Stimulated activated naive CD4-positive, alpha-beta T cell (primary cell): Measurements from ENCODE around the gene DCP2.
A peak's percentile ranks its signal among the peaks of the same experiment; 100 is the strongest.

Experiments
- DNase-seq, 6 experiments: peaks; one replicate each; lab custom pipeline; 2025; lab: John Stamatoyannopoulos, UW

The DCP2 gene

DNA sequence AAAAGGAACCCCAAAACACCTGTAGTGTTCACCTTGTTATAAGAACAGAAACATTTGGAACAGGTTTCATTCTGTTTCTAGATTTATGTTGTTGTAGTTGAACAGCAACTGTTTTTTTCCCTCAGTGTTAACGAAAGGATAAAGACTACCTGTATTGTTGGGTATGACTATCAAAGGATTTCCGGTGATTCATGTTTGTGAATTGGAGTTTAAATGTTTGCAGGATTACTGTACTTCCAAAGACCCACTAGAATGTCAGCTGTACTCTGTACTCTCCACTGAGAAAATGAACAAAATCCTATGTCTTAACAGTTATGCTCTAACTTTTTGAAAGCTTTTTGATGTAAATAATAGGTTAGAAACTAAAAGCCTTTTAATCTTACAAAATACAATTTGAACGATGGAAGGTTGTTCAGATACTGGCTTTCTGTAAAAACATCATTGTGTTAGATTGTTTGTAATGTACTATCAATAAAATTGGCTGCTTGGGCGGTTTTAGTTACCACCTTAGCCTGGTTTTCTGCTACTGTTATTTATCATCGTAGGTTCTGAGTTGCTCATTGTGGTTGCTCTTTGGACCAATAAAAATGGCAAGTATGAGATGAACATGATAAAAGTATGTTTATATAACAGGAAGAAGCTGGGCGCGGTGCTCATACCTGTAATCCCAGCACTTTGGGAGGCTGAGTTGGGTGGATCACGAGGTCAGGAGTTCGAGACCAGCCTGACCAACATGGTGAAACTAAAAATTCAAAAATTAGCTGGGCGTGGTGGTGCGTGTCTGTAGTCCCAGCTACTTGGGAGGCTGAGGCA, 44.1 kb downstream of the DCP2 start:
- peak in 4 of 6 experiments; percentile 1 to 52 (median 29) for DNase-seq

DNA sequence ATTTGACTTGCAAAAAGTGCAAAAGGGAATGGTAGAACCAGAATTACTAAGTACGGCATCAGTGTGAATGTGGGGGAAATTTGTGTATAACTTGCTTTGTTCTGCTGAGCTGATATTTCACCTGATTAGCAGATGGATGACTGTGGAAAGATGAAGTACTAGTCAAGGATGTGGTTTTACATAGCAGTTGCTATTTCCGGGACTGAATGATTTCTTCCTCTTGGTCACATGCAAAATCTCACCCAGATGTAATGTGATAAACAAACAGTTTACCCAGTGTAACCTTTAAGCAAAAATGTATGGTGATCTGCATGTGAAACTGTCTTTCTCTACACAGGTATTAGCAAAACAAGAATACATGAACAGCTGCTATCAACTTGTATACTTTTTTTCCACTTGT, 46.1 kb downstream of the DCP2 start:
- peak in 3 of 6 experiments; percentile 74 to 79 (median 74) for DNase-seq

DNA sequence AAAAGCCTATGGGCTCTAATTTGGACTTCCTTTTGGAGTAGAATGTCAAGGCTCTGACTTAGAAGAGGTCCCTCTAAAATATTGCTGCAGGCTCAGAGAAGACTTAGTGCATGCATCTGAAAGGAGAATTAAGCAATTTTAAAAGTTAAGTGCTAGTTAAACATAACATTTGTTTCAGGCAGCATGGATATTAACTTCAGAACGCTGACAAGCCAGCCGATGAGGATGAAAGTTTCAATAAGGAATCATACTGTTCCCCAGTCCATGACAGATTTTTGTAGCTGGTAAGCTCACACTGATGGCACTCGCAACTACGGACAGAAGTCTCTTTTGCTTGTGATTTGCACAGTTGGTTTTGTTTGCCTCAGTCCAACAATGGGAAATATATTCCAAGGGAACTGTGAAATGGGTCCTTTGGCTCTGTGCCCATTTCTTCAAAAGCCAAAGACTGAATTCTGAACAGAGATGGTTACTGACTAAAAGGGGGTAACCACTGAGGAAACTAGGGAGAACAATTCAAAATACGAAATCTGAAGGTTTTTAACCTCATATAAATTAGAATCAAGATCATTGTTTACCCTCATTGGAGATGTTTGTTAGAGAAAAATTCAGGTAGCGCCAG, 47.6 kb downstream of the DCP2 start:
- DNase-seq: no peak

DNA sequence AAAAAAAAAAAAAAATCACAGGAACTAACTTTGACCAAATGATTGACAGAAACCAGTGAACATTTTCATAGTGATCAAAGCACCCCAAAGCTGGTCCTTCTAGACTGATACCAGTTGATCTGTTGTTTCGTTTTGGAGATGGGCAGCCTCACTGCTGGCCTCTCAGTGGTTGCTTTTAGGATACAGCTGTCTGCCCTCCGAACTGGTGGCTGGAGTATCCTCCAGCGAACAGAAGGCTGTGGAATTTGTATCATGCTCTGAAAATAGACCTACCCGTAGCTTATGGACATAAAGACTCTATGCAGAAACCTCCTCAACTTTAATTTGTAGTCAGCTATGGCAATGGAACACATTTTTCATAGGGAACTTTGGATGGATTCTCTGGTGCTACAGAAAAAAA, 49.0 kb downstream of the DCP2 start:
- DNase-seq: no peak

DNA sequence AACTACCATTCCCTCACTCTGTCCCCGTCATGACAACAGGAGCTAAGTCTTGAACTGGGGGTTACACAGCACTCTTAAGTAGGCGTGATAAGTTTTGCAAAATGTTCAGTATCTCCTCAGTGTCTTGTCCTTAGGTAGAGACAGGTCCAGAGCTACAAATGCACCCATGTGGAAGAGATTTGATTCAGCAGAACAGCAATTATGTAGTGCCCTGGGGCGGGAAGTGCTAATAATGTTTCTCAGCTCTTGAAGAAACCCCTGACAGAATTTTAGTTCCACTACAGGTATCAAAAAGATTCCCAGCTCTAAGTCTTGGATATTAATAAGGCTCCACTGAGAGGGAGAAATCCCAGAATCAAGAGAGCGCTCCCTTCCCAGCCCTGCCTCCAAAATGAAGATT, 49.6 kb downstream of the DCP2 start:
- no peak for DNase-seq

DNA sequence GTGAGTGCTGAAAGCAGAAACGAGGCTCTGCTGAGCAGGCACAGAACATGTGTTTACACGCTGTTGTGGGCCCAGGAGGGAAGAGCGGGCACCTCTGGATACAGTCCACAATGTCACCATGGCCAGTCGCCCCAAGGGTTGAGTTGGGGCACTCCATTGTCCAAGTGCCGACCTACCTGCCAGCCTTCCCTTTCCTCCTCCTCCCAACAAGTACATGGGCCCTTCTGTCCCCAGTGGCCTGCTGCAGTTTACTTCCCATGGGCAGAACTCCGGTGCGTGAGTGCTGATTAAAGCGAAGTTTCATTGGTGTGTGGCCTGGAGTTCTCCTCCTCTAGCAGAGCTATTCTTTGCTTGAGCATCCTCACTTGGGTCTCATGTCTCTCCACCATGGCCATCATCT, 50.4 kb downstream of the DCP2 start:
- DNase-seq: no peak

DNA sequence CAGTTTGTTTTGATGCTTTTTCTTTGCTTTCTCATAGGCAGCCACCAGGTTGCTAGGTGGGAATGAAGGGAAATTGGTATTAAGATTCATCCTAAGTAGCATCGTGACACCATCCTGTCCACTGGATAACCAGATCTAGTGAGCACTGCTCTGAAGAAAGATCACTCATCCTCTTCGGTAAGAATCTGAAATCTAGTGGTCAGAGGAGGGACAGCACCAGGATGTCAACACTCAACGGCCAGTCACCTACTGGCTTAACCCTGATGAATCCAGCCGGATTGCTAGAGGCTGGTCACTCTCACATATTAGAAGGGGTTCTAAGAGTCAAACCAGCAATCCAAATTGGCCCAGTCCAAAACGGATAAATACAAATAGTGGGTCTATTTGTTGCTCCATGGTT, 50.8 kb downstream of the DCP2 start:
- DNase-seq: no peak

DNA sequence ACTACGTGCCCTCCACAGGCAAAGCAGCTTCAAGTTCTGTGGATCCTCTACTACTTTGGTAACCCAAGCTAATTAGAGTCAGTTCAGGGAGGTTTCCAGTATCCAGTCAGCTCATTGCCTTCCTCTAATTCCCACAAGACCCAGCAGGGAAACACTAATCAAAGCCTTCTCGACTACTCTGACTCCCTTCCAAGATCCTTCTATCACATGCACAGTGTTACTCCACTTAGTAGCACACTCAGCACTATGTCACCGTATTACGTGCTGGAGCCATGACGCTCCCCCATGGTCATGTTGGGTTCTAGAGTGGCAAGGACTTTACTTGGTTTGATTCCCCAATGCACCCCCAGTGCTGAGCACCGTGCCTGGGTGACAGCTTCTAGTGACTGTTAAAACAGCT, 53.0 kb downstream of the DCP2 start:
- DNase-seq: no peak

DNA sequence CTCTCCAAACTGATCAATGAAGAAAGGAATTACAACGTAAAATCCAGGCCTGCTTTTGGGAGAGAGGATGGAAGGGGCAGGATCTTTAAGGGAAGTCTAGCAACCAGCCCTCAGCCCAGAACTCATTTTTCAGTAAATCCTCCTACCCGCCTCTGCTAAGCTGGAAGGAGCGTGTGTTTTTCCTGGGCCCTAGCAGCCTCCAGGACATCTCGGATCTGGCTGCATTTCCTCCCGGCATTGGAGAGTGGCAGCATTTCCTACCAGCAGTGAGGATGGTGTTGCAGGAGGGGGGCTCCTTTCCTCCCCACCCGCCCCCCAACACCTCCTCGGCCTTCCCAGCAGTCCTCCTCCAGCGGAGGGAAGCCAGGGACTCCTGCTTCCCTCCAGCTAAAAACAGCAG, 54.5 kb downstream of the DCP2 start:
- no peak for DNase-seq

DNA sequence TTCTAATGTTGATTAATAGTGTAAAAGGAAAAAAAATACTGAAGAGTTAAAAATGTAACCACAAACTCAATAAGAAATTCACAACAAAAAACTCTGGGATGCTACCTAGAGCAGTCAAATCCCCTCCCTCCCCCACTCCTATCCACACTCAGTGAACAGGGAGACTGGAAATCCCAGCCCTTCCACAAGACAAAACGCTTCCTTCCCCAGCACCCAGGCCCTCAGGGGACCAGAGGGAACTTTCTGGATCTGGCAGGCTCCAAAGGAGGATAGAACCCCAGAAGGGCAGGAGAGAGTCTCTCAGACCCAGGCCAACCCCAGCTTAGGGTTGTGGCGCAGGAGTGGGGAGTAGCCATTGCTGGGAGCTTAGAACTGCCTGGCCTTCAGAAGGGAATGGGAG, 55.0 kb downstream of the DCP2 start:
- no peak for DNase-seq

DNA sequence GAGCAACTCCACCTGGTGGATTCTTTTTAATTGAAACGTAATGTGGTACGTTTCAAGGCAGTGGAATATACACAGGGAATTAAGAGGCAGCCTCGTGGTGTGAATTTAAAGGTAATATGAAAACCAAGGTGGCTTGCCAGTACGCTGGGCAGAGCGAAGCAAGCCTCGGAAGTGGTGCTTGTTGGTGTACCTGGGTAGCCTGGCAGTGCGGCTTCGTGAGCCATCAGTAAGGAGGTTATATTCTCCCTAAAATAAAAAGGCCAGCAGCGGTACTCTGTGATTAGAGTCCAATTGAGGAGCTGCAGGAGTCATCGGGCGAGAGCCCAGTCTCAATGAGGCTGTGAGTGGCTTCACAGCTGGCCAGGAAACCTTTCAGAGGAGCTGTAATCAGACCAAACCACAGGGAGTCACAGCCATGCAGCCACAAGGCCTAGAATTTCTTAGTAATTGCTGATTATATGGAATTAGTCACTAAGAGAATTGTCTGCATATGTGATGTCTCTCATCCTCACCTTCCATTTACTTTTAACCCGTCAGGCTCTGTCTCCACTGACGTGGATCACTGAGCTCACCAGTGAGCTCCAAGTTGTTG, 57.7 kb downstream of the DCP2 start:
- DNase-seq: no peak

DNA sequence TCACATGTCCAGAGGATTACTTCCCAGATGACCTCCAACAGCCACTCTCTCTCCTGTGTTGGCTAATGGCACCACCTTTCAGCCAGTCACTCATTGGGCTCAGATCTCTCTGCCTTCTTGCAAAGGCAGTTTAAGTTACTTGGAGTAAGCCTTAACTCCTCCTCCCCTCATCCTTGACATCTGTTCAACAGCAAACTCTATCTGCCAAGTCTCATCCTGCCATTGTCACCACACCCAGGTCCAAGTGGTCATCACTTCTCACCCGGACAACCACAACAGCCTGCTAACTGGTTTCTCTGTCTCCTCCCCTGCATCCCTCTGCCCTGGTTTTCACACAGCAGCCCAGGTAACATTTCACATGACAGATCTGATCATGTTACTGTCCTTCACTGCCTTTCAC, 58.5 kb downstream of the DCP2 start:
- no peak for DNase-seq

DNA sequence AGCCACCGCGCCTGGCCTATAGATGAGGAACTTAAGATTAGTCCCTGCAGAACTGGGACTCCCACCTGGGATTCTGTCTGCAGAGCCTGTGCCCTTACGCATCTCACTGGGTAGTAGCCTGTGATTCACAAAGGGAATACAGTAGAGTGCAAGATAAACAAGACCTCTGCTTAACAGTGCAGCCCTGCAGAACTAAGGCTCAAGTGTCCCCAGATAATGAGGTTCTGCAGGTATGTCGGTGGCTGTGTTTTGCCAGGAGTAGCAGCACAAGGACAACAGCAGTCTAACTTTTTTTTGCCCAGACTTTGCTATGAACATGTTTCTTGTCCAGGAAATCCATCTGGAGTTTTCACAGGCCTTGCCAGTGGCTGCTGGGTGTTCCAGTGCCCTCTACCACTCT, 59.7 kb downstream of the DCP2 start:
- no peak for DNase-seq

DNA sequence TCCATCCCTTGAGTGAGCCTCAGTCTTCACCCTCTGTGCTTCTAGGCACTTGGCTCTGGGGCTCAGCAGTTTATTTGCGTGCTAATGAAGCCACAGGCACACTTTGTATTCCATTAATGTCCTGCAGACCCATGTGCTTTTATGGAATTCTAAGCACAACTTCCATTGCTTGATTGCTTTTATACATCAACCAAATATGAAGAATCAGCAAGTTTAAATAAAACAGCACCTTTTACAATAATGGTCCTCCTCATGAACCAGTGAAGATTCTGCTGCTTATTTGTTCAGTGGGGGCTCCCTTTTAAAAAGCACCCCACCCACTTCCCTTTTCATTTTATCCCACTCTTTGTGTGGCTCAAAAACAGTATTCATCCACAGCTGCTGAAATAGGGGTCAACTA, 60.2 kb downstream of the DCP2 start:
- DNase-seq: no peak

DNA sequence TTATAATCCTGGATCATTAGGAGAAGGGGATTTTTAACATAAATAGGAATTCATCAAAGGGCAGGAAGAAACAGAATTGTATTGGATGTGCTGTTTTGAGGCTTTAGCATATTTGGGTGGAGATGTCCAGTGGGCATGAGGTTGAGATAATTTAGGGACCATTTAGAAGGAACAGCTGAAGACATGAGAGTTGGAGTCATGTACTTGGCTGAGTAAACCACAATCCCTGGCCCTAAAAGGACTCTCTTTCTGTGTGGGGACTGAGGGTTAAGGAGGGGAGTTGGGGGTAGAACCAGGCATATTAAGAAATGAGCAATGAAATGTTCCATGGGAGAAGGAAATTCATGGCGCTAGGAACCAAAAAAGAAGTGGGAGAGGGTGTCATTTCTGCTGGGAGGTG, 61.5 kb downstream of the DCP2 start:
- no peak for DNase-seq

DNA sequence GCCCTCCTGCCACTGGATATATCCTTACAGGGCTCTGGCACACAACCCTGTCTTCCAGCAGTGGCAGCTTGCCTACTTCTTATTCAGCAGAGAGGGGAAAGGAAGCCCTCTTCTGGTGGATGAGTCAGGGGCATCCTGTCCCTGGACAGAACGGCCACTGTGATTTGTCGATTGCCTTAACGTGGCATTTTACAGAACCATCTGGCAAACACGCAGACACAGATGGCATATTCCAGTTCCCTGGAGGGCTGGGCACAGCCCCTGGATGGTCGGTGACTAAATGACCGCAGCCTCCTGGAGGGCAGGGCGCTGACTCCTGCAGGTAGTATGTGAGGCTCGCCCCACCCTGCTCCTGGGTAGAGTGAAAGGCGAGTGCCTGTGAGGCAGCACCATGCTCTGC, 62.1 kb downstream of the DCP2 start:
- DNase-seq: no peak

DNA sequence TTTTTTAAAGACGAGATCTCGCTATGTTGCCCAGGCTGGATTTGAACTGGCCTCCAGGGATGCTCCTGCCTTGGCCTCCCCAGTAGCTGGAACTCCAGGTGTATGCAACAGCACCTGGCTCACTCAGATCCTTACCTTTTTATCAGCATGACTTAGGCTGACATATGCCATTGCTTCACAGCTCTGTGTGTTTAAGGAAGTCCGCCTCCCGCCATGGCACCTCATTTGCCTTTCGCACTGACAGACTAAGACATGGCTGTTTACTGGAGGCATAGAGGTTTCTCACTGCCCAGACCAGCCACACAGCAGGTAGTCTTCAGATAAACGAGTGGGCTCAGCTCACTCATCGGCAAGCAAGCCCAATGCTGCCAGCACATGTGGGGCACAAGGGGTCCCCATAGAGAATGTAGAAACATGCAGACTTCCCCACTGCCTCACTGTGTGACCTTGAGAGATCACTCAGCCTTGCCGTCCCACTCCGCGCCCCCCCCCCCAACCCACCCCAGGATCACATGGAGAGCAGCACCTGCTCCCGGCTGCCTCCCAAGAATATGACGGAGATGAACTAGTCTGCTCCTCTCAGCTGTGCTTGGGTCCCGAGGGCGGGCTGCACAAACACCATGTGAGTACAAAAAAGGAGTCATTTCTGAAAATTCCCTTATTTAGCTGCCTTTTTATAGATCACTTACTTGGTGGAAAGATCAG, 62.8 kb downstream of the DCP2 start:
- DNase-seq: no peak

DNA sequence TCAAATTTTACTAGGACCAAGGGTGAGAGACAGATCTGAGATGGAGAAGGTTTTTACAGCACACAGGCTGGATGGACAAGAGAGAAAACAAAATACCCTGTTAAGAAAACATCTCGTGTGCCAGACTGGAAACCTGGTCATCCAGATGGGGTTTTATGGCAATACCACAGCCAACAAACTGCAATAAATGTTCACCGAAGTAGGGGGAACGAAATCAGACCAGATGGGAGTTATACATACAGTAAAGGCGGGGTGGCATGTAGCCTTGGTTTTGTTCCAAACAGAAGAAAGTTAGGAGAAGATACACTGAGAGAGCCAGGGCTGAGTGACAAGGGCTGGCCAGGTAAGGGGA, 63.3 kb downstream of the DCP2 start:
- no peak for DNase-seq

DNA sequence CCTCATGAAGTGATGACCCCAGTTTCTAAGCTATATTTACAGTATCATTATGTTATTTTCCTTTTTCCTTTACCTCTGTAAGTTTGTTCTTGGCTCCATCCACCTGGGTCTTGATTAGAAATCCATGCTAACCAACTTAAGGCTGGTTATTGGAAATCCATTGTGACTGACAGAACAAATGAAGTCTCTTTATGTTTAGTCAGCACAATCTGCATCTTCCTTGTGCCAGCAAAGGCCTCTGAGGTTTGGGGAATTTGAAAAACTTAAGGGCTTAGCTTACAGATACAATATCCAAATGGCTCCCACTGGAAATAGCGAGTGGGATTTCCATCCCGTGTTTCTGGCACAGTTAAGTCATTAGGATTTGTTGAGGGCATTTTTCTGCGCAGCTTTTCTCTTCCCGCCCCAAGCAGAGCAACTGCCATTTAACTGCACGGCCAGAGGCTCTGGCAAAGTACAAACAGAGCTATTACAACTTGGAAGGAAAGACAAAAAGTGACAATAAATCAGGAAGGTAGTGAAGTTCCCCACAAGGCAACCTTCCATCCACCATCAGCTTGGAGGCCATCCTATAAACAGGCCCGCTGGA, 64.2 kb downstream of the DCP2 start:
- DNase-seq: no peak

DNA sequence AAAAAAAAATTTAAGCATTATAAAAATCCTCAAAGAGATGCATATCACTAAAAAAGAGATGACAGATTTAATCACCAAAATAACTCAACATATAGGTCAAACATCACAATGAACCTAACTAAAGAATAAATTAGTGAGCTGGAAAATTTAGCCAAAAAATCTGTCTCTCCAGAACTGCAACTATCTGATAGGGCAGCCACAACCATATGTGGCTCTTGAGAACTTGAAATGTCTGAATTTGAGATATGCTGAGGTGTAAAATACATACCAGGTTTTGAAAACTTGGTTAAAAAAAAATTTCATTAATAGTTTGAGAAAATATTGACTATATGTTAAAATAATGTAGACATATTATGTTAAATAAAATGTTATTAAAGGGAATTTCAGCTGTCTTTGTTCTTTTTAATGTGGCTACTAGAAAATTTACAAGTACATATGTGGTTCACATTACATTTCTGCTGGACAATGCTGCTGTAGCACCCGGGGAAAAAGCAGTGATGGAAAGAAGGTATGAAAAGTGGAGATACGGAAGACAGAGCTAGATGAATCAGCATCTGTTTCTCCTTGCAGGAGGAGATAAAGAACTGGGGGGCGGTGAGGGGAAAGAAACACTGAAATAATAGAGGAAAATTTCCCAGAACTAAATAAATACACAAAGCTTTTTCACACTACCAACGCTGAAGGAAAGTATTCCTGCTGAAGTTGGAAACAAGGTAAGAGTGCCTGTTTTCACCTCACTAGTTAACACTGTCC, 66.1 kb downstream of the DCP2 start:
- no peak for DNase-seq

DNA sequence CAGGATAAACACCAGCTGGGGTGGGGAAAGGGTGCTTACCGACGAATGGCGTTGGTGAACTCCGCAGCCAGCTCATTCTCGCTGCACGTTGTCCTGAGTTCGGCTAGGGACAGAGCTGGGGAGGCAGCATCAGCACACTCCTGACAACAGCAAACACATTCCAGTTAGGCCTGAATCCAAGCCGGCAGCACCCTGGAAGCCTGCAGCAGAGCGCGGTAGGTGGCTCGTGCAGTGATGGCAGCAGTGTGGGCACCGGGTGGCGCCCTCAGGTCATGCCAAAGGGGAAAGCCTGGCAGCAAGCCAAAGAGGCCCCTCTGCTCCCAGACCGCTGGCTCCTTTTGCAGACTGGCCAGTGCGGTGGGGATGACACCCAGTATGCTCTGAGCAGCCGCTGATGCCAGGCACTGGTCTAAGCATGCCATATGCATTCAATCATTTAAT, 66.9 kb downstream of the DCP2 start:
- peak in 3 of 6 experiments; percentile 1 to 22 (median 3) for DNase-seq
